GM12878 (cell line): ENCODE results near the gene CXCL6. TPM values are rescaled to one million over a fixed set of nuclear protein-coding genes. Genes with fewer than 3 reads are reported as not detected.

Experiments used
- BCLAF1 ChIP-seq: fragments of 450-650 bp; IDR thresholded peaks from 2 replicates; pipeline ENCODE4 v1.6.1; 2017; ENCODE audit warnings: antibody characterized with exemption, mild to moderate bottlenecking, moderate library complexity
- LARP7 ChIP-seq: fragments of 450-650 bp; IDR thresholded peaks from 2 replicates; pipeline ENCODE4 v1.6.1; 2017; ENCODE audit warnings: mild to moderate bottlenecking
- MXI1 ChIP-seq: fragments of 150-350 bp; IDR thresholded peaks from 2 replicates; pipeline ENCODE4 v1.6.1; 2011; ENCODE audit warnings: low read depth, mild to moderate bottlenecking, inconsistent platforms, low read length, improper control_type of control experiment
- NRF1 ChIP-seq: conservative IDR thresholded peaks from 2 replicates; pipeline ENCODE4 v1.6.1; 2011; ENCODE audit warnings: mild to moderate bottlenecking, low read depth, low read length, improper control_type of control experiment
- PAX5 ChIP-seq: IDR thresholded peaks from 2 replicates; pipeline ENCODE4 v1.6.1; 2011; ENCODE audit warnings: low read depth, low read length, borderline replicate concordance
- PML ChIP-seq: IDR thresholded peaks from 2 replicates; pipeline ENCODE4 v1.6.1; 2012; ENCODE audit warnings: low read length, inconsistent platforms
- POLR2A ChIP-seq: IDR thresholded peaks from 2 replicates; pipeline ENCODE4 v1.6.1; 2011; ENCODE audit warnings: low read depth, mild to moderate bottlenecking, low read length
- REST ChIP-seq: IDR thresholded peaks from 2 replicates; pipeline ENCODE4 v1.6.1; 2012; ENCODE audit warnings: mild to moderate bottlenecking, low read depth, low read length
- SIN3A ChIP-seq: IDR thresholded peaks from 2 replicates; pipeline ENCODE4 v1.6.1; 2012; ENCODE audit warnings: low read depth, low read length, improper control_type of control experiment
- polyA plus RNA-seq, 11 experiments: library from polyadenylated mRNA; depleted of rRNA in 4 of 11; unstranded in 6 of 11; stranded (reverse) in 5 of 11; fragments of >200 nt; fragmentation: Nextera tagmentation in 4 of 11; fragmentation: Illumina TruSeq in 1 of 11; extraction: Ambion mirVana in 4 of 11; extraction: Trizol in 1 of 11; gene quantifications; 1 replicate in 1 of 11; 2 replicates in 10 of 11; pipeline versions ENCODE4 v1.2.1 to v1.2.3, GENCODE V29; 2011 to 2016; ENCODE audit warnings: inconsistent platforms in 2 of 11, missing spikeins in 2 of 11, low read depth in 1 of 11
- total RNA-seq, 4 experiments: library from RNA; depleted of rRNA in 3 of 4; stranded (reverse); fragments of >200 nt in 3 of 4; fragmentation: Illumina TruSeq in 1 of 4; extraction: Trizol in 1 of 4; gene quantifications; 2 replicates each; pipeline versions ENCODE4 v1.2.1 to v1.2.3, GENCODE V29; 2013 to 2021

The CXCL6 gene
- total and polyA plus RNA-seq, 10 of the 15 experiments (the other 5 are each of a cell fraction or from before 2014, with no cell fraction given) = not detected

- no peak for TF ChIP-seq REST
- no peak for TF ChIP-seq MXI1
- no peak for TF ChIP-seq PAX5
- no peak for TF ChIP-seq SIN3A
- TF ChIP-seq PML = no peak
- no peak for TF ChIP-seq POLR2A
- TF ChIP-seq LARP7 = no peak
- TF ChIP-seq NRF1 = no peak
- TF ChIP-seq BCLAF1 = no peak
Observed at GRCh38 chr4:73821325-73821724, 15.2 kb upstream of the CXCL6 start (continued).
